Astrocyte (in vitro differentiated cells and primary cell): ENCODE measurements around the gene ACAD11. TPM values are rescaled to one million over a fixed set of nuclear protein-coding genes. Genes with fewer than 3 reads are reported as not detected.
A peak's percentile ranks its signal among the peaks of the same experiment; 100 is the strongest.

Experiments
- DNase-seq: peaks from one replicate; pipeline ENCODE4 v3.0.0-alpha.2; 2010; ENCODE audit warnings: low read depth
- FAIRE-seq: peaks from 2 replicates; lab custom pipeline; 2011; peaks lifted over from hg19 to GRCh38; lab: Jason Lieb, UNC
- H2AFZ ChIP-seq: 2 replicates; pipeline ENCODE4 v1.6.0; 2012; ENCODE audit warnings: low read depth, low read length, inconsistent platforms
- H3K27ac ChIP-seq: 2 replicates; pipeline ENCODE4 v1.5.1; 2011; ENCODE audit warnings: low read depth, low read length, inconsistent platforms
- H3K27me3 ChIP-seq: 2 replicates; pipeline ENCODE4 v1.6.0; 2011; ENCODE audit warnings: low read length, inconsistent platforms; ENCODE audit not compliant: insufficient read depth
- H3K36me3 ChIP-seq: 2 replicates; pipeline ENCODE4 v1.5.1; 2011; ENCODE audit warnings: low read length, inconsistent platforms; ENCODE audit not compliant: insufficient read depth
- H3K4me1 ChIP-seq: 2 replicates; pipeline ENCODE4 v1.5.1; 2011; ENCODE audit warnings: low read length, inconsistent platforms; ENCODE audit not compliant: insufficient read depth
- H3K4me2 ChIP-seq: 2 replicates; pipeline ENCODE4 v1.6.0; 2012; ENCODE audit warnings: low read length, inconsistent platforms
- H3K4me3 ChIP-seq: 2 replicates; pipeline ENCODE4 v1.5.1; 2011; ENCODE audit warnings: low read depth, mild to moderate bottlenecking, low read length, inconsistent platforms; ENCODE audit not compliant: insufficient read depth
- H3K79me2 ChIP-seq: 2 replicates; pipeline ENCODE4 v1.6.0; 2012; ENCODE audit warnings: mild to moderate bottlenecking, low read length, inconsistent platforms; ENCODE audit not compliant: insufficient read depth
- H3K9ac ChIP-seq: 2 replicates; pipeline ENCODE4 v1.6.0; 2012; ENCODE audit warnings: mild to moderate bottlenecking, low read length, inconsistent platforms
- H3K9me3 ChIP-seq: 2 replicates; pipeline ENCODE4 v1.5.1; 2012; ENCODE audit warnings: low read depth, mild to moderate bottlenecking, low read length, inconsistent platforms; ENCODE audit not compliant: insufficient read depth
- H4K20me1 ChIP-seq: 2 replicates; pipeline ENCODE4 v1.6.0; 2012; ENCODE audit warnings: low read length, inconsistent platforms; ENCODE audit not compliant: insufficient read depth
- H3K27ac Mint-ChIP-seq: one replicate; pipeline ENCODE4 v1.8.0; 2021; ENCODE audit warnings: mild to moderate bottlenecking, mixed read lengths; ENCODE audit not compliant: unreplicated experiment
- H3K27me3 Mint-ChIP-seq: one replicate; pipeline ENCODE4 v1.8.0; 2021; ENCODE audit warnings: low read depth, mixed read lengths; ENCODE audit not compliant: unreplicated experiment
- H3K36me3 Mint-ChIP-seq: one replicate; pipeline ENCODE4 v1.8.0; 2021; ENCODE audit warnings: low read depth, mixed read lengths; ENCODE audit not compliant: unreplicated experiment
- H3K4me1 Mint-ChIP-seq: one replicate; pipeline ENCODE4 v1.8.0; 2021; ENCODE audit warnings: low read depth, mixed read lengths; ENCODE audit not compliant: unreplicated experiment
- H3K4me3 Mint-ChIP-seq: one replicate; pipeline ENCODE4 v1.8.0; 2021; ENCODE audit warnings: mild to moderate bottlenecking, moderate library complexity, mixed read lengths; ENCODE audit not compliant: unreplicated experiment
- H3K9me3 Mint-ChIP-seq: one replicate; pipeline ENCODE4 v1.8.0; 2021; ENCODE audit warnings: mild to moderate bottlenecking, mixed read lengths; ENCODE audit not compliant: unreplicated experiment
- EZH2 ChIP-seq: IDR thresholded peaks from 2 replicates; pipeline ENCODE4 v1.6.1; 2012; ENCODE audit warnings: mild to moderate bottlenecking, low read length, inconsistent platforms; ENCODE audit not compliant: insufficient read depth
- total RNA-seq: library from RNA; stranded (reverse); gene quantifications from 2 replicates; pipeline ENCODE4 v1.2.1, GENCODE V29; 2021
- TF ChIP-seq, protein P1 (sequence below): IDR thresholded peaks from 2 replicates; pipeline ENCODE4 v1.5.1; 2011; ENCODE audit warnings: low read depth, mild to moderate bottlenecking, inconsistent platforms, low read length, moderate library complexity; ENCODE audit not compliant: insufficient read depth

ACAD11 gene
- total RNA-seq, 1 donor from 2014 or later = 13.0 TPM

DNA sequence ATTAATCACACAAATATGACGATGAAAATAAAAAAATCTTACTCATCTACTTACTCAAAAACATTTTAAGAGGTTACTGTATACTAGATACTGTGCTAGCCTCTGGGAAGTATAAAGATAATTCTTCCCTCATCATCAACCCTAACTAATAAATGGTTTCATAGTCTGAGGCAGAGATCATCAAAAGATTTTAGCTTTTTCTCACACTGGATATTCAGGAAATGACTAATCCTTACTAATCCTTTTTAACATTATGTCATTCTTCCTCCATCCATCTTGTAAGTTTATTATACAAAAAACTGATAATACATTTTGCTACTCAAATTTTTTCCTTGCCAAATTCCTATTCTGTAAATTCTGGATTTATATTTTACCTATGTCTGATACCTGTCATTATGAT is 29.7 kb downstream of the ACAD11 start:
- no peak overlapping the region for H2AFZ ChIP-seq
- peak; percentile 80 for DNase-seq
- peaks cover 11% of the 10 kb centered on the region for H3K36me3 ChIP-seq
- H3K4me1 ChIP-seq = peaks cover 10% of the 10 kb centered on the region
- H3K27ac ChIP-seq = peak overlapping the region; percentile 92
- no peak overlapping the region for H3K4me3 Mint-ChIP-seq
- H4K20me1 ChIP-seq = no peaks in the 10 kb centered on the region
- H3K4me2 ChIP-seq = peak overlapping the region; percentile 29
- peak overlapping the region; percentile 49 for H3K9ac ChIP-seq
- peak overlapping the region; percentile 75 for H3K27ac Mint-ChIP-seq
- H3K79me2 ChIP-seq = no peaks in the 10 kb centered on the region
- H3K27me3 ChIP-seq = no peaks in the 10 kb centered on the region
- TF ChIP-seq, protein P1, sequence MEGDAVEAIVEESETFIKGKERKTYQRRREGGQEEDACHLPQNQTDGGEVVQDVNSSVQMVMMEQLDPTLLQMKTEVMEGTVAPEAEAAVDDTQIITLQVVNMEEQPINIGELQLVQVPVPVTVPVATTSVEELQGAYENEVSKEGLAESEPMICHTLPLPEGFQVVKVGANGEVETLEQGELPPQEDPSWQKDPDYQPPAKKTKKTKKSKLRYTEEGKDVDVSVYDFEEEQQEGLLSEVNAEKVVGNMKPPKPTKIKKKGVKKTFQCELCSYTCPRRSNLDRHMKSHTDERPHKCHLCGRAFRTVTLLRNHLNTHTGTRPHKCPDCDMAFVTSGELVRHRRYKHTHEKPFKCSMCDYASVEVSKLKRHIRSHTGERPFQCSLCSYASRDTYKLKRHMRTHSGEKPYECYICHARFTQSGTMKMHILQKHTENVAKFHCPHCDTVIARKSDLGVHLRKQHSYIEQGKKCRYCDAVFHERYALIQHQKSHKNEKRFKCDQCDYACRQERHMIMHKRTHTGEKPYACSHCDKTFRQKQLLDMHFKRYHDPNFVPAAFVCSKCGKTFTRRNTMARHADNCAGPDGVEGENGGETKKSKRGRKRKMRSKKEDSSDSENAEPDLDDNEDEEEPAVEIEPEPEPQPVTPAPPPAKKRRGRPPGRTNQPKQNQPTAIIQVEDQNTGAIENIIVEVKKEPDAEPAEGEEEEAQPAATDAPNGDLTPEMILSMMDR = no peak
- no peak for TF ChIP-seq EZH2
- peaks cover 3% of the 10 kb centered on the region for H3K4me1 Mint-ChIP-seq
- H3K9me3 ChIP-seq = no peaks in the 10 kb centered on the region
- H3K36me3 Mint-ChIP-seq = no peaks in the 10 kb centered on the region
- no peaks in the 10 kb centered on the region for H3K9me3 Mint-ChIP-seq
- H3K4me3 ChIP-seq = no peak overlapping the region
- peak; percentile 87 for FAIRE-seq
- no peaks in the 10 kb centered on the region for H3K27me3 Mint-ChIP-seq

DNA sequence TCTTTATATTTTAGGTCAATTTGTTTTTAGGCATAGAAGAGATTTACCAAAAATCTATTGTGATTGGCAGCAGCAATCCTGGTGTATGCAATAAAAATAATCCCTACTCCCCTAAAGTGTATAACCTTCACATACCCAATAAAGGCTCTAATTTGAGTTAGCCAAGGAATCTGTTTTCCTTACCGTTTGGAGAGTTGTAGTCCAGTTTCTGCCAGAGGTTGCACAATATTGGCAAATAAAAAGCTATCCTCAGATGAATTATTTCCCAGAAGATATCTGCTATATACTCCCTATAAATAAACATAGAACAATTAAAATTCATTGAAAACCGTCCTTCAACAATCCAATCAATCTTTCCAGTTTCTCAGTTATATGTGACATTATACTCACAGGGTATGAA is 31.5 kb downstream of the ACAD11 start:
- no peak overlapping the region for H3K27ac Mint-ChIP-seq
- peaks cover 11% of the 10 kb centered on the region for H3K36me3 ChIP-seq
- H3K9ac ChIP-seq = no peak overlapping the region
- H3K27me3 Mint-ChIP-seq = no peaks in the 10 kb centered on the region
- no peak overlapping the region for H3K4me3 Mint-ChIP-seq
- H3K9me3 ChIP-seq = no peaks in the 10 kb centered on the region
- DNase-seq (no peak), FAIRE-seq (no peak)
- H3K4me2 ChIP-seq = no peak overlapping the region
- no peak overlapping the region for H3K27ac ChIP-seq
- H3K79me2 ChIP-seq = no peaks in the 10 kb centered on the region
- no peaks in the 10 kb centered on the region for H3K9me3 Mint-ChIP-seq
- no peaks in the 10 kb centered on the region for H3K27me3 ChIP-seq
- no peaks in the 10 kb centered on the region for H3K36me3 Mint-ChIP-seq
- TF ChIP-seq, protein P1 = no peak
- TF ChIP-seq EZH2 = no peak
- no peak overlapping the region for H2AFZ ChIP-seq
- no peaks in the 10 kb centered on the region for H4K20me1 ChIP-seq
- peaks cover 10% of the 10 kb centered on the region for H3K4me1 ChIP-seq
- no peak overlapping the region for H3K4me3 ChIP-seq
- H3K4me1 Mint-ChIP-seq = peaks cover 3% of the 10 kb centered on the region

DNA sequence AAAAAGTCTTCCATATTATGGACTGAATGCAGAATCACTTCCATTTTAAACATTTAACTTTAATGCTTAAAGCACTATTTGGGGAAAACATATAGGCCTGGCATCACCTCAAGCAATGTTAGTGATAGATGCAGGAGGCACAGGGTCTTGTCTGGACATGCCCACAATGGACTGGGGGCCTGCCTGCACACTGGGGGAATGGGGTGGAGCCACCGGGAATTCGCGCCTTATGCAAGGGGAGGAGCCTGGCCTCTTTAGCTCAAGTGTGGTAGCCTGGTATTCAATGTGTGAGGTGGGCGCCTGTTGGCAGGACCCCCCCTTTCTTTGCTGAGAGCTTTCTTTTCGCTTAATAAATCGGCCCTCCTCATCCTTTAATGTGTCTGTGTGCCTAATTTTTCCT is 32.7 kb downstream of the ACAD11 start:
- Histone ChIP-seq H3K27me3 (no peaks in the 10 kb centered on the region), H3K4me1 (peaks cover 10% of the 10 kb centered on the region), H4K20me1 (no peaks in the 10 kb centered on the region), H3K4me2 (no peak overlapping the region), H2AFZ (no peak overlapping the region), H3K36me3 (peaks cover 11% of the 10 kb centered on the region), H3K9me3 (no peaks in the 10 kb centered on the region), H3K27ac (no peak overlapping the region), H3K79me2 (no peaks in the 10 kb centered on the region), H3K4me3 (no peak overlapping the region), H3K9ac (no peak overlapping the region)
- Mint-ChIP-seq H3K4me3 (no peak overlapping the region), H3K27me3 (no peaks in the 10 kb centered on the region), H3K27ac (peak overlapping the region; percentile 41), H3K9me3 (no peaks in the 10 kb centered on the region), H3K36me3 (no peaks in the 10 kb centered on the region), H3K4me1 (peaks cover 3% of the 10 kb centered on the region)
- no peak for FAIRE-seq
- no peak for DNase-seq
- TF ChIP-seq EZH2 = no peak
- TF ChIP-seq, protein P1 = no peak
